Sigmoid colon (tissue), 4 donors: ENCODE data around the gene CRLF1.

Source experiments
- EP300 ChIP-seq, 4 donors: sonication (generic); formaldehyde crosslinking; IDR thresholded peaks; one replicate each; pipeline ENCODE4 v1.6.1; 2017; ENCODE audit warnings: antibody characterized with exemption in 4 of 4
- POLR2A ChIP-seq, 2 donors: fragments of 450-650 bp; IDR thresholded peaks; one replicate each; pipeline ENCODE4 v1.6.1; 2016; ENCODE audit warnings: antibody characterized with exemption in 2 of 2, mild to moderate bottlenecking in 2 of 2, moderate library complexity in 2 of 2
- POLR2AphosphoS5 ChIP-seq, 4 donors: sonication (generic); formaldehyde crosslinking; IDR thresholded peaks; one replicate each; pipeline ENCODE4 v1.6.1; 2017; ENCODE audit warnings: antibody characterized with exemption in 4 of 4
- TF ChIP-seq, protein P1 (sequence below), 4 experiments: fragments of 450-650 bp in 3 of 4; fragments of 200-600 bp in 1 of 4; IDR thresholded peaks; one replicate each; pipeline ENCODE4 v1.5.1; 2016 to 2019; ENCODE audit warnings: antibody characterized with exemption in 4 of 4, mild to moderate bottlenecking in 3 of 4, moderate library complexity in 2 of 4

- TF ChIP-seq, protein P1, sequence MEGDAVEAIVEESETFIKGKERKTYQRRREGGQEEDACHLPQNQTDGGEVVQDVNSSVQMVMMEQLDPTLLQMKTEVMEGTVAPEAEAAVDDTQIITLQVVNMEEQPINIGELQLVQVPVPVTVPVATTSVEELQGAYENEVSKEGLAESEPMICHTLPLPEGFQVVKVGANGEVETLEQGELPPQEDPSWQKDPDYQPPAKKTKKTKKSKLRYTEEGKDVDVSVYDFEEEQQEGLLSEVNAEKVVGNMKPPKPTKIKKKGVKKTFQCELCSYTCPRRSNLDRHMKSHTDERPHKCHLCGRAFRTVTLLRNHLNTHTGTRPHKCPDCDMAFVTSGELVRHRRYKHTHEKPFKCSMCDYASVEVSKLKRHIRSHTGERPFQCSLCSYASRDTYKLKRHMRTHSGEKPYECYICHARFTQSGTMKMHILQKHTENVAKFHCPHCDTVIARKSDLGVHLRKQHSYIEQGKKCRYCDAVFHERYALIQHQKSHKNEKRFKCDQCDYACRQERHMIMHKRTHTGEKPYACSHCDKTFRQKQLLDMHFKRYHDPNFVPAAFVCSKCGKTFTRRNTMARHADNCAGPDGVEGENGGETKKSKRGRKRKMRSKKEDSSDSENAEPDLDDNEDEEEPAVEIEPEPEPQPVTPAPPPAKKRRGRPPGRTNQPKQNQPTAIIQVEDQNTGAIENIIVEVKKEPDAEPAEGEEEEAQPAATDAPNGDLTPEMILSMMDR (IDR thresholded peaks at IDR 0.05), result no peak
- TF ChIP-seq POLR2A (IDR thresholded peaks at IDR 0.05), result no peak
- no peak for TF ChIP-seq POLR2AphosphoS5 (IDR thresholded peaks at IDR 0.05)
- no peak for TF ChIP-seq EP300 (IDR thresholded peaks at IDR 0.05)
Measured at GRCh38 chr19:18647807-18648206, 41.2 kb upstream of the CRLF1 start.
